ENCODE data around the gene HAUS5.
A peak's percentile ranks its signal among the peaks of the same experiment; 100 is the strongest.
"Not testable (repeated sequence)": the region's sequence is repeated elsewhere in the genome, so short reads cannot be mapped to it uniquely, and the experiment has no call there.

HAUS5 gene

DNA sequence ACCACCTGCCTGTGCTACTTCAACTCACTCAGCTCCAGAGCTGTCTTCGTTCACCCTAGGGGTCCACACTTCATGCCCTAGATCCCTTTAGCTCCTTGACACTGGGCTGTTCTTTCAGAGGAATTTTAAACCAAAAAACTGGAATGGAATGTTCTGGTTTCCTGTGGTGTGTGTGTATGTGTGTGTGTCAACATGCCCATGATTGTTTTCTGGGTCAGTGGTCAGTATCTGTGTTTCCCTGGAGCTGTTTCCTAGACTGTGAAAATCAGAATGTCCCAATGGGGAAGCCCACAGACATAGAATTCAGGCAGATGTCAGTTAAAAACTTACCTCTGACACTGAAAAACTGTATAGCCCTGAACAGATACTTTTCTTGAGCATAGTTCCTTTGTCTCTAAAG is 25.2 kb upstream of the HAUS5 start:
- H2AFZ ChIP-seq (ENCODE audit: insufficient read depth, low read length, poor library complexity): no peak overlapping the region
- no peak overlapping the region for H4K91ac ChIP-seq (ENCODE audit: low read depth, low read length)
- H3K18ac ChIP-seq (ENCODE audit: low read length): no peak overlapping the region
- H3K27ac ChIP-seq (ENCODE audit: low read depth, low read length): no peak overlapping the region
- H3K4ac ChIP-seq (ENCODE audit: low read depth, low read length): no peak overlapping the region
- H4K8ac ChIP-seq (ENCODE audit: low read depth, low read length): no peak overlapping the region
- H3K9me3 ChIP-seq (ENCODE audit: insufficient read depth, low read depth, low read length): peaks cover 5% of the 10 kb centered on the region
- H2AK5ac ChIP-seq (ENCODE audit: low read length): no peak overlapping the region
- no peak overlapping the region for H4K12ac ChIP-seq (ENCODE audit: low read depth, low read length)
- H3K4me3 ChIP-seq (ENCODE audit: low read depth, low read length): no peak overlapping the region
- no CpG with 5 or more reads among the region's 1 CpG for WGBS (ENCODE audit: extremely low coverage, insufficient coverage, insufficient read length)
- H2BK5ac ChIP-seq (ENCODE audit: low read depth, low read length, poor library complexity): no peak overlapping the region
- H3K27me3 ChIP-seq (ENCODE audit: insufficient read depth, low read length): no peaks in the 10 kb centered on the region
- H3K23ac ChIP-seq (ENCODE audit: low read length): no peak overlapping the region
- no peak overlapping the region for H2BK12ac ChIP-seq (ENCODE audit: low read length)
- no peak overlapping the region for H3K9ac ChIP-seq (ENCODE audit: low read length)
- no peaks in the 10 kb centered on the region for H3K36me3 ChIP-seq (ENCODE audit: control insufficient read depth in 1 of 2, insufficient read depth in 2 of 2, low read length in 2 of 2)
- no peak overlapping the region for H2BK120ac ChIP-seq (ENCODE audit: insufficient read depth, low read length, poor library complexity)
- no peaks in the 10 kb centered on the region for H3K79me2 ChIP-seq (ENCODE audit: control insufficient read depth, insufficient read depth, low read length, poor library complexity)
- H3K79me1 ChIP-seq (ENCODE audit: low read length): no peaks in the 10 kb centered on the region
- H3K4me2 ChIP-seq (ENCODE audit: low read length): no peak overlapping the region
- no peaks in the 10 kb centered on the region for H3K4me1 ChIP-seq (ENCODE audit: control insufficient read depth in 1 of 2, insufficient read depth in 2 of 2, low read length in 2 of 2)
- DNase-seq: no peak
- H3K14ac ChIP-seq (ENCODE audit: low read length): no peak overlapping the region

GRCh38 chr19:35590875-35591274 is 21.7 kb upstream of the HAUS5 start:
- Histone ChIP-seq H3K9ac (ENCODE audit: low read length) (no peak overlapping the region), H3K9me3 (ENCODE audit: insufficient read depth, low read depth, low read length) (peaks cover 4% of the 10 kb centered on the region), H2AK5ac (ENCODE audit: low read length) (no peak overlapping the region), H3K4ac (ENCODE audit: low read depth, low read length) (no peak overlapping the region), H2BK12ac (ENCODE audit: low read length) (no peak overlapping the region), H3K4me1 (ENCODE audit: control insufficient read depth in 1 of 2, insufficient read depth in 2 of 2, low read length in 2 of 2) (no peaks in the 10 kb centered on the region), H3K27ac (ENCODE audit: low read depth, low read length) (no peak overlapping the region), H3K79me2 (ENCODE audit: control insufficient read depth, insufficient read depth, low read length, poor library complexity) (no peaks in the 10 kb centered on the region), H2AFZ (ENCODE audit: insufficient read depth, low read length, poor library complexity) (no peak overlapping the region), H3K4me3 (ENCODE audit: low read depth, low read length) (no peak overlapping the region), H2BK5ac (ENCODE audit: low read depth, low read length, poor library complexity) (no peak overlapping the region), H4K8ac (ENCODE audit: low read depth, low read length) (no peak overlapping the region), H3K23ac (ENCODE audit: low read length) (no peak overlapping the region), H2BK120ac (ENCODE audit: insufficient read depth, low read length, poor library complexity) (no peak overlapping the region), H3K14ac (ENCODE audit: low read length) (no peak overlapping the region), H4K91ac (ENCODE audit: low read depth, low read length) (no peak overlapping the region), H3K27me3 (ENCODE audit: insufficient read depth, low read length) (no peaks in the 10 kb centered on the region), H4K12ac (ENCODE audit: low read depth, low read length) (no peak overlapping the region), H3K4me2 (ENCODE audit: low read length) (no peak overlapping the region), H3K79me1 (ENCODE audit: low read length) (no peaks in the 10 kb centered on the region), H3K36me3 (ENCODE audit: control insufficient read depth in 1 of 2, insufficient read depth in 2 of 2, low read length in 2 of 2) (no peaks in the 10 kb centered on the region), H3K18ac (ENCODE audit: low read length) (no peak overlapping the region)
- DNase-seq: no peak
- no CpG with 5 or more reads among the region's 3 CpGs for WGBS (ENCODE audit: extremely low coverage, insufficient coverage, insufficient read length)

GRCh38 chr19:35592226-35592625 is 20.3 kb upstream of the HAUS5 start:
- Histone ChIP-seq H3K36me3 (ENCODE audit: control insufficient read depth in 1 of 2, insufficient read depth in 2 of 2, low read length in 2 of 2) (no peaks in the 10 kb centered on the region), H3K4me2 (ENCODE audit: low read length) (no peak overlapping the region), H3K9me3 (ENCODE audit: insufficient read depth, low read depth, low read length) (no peaks in the 10 kb centered on the region), H3K4me3 (ENCODE audit: low read depth, low read length) (no peak overlapping the region), H3K4me1 (ENCODE audit: control insufficient read depth in 1 of 2, insufficient read depth in 2 of 2, low read length in 2 of 2) (no peaks in the 10 kb centered on the region), H3K18ac (ENCODE audit: low read length) (no peak overlapping the region), H3K27ac (ENCODE audit: low read depth, low read length) (no peak overlapping the region), H3K9ac (ENCODE audit: low read length) (no peak overlapping the region), H2AK5ac (ENCODE audit: low read length) (no peak overlapping the region), H4K8ac (ENCODE audit: low read depth, low read length) (no peak overlapping the region), H3K4ac (ENCODE audit: low read depth, low read length) (no peak overlapping the region), H3K27me3 (ENCODE audit: insufficient read depth, low read length) (no peaks in the 10 kb centered on the region), H2AFZ (ENCODE audit: insufficient read depth, low read length, poor library complexity) (no peak overlapping the region), H3K14ac (ENCODE audit: low read length) (no peak overlapping the region), H3K79me2 (ENCODE audit: control insufficient read depth, insufficient read depth, low read length, poor library complexity) (no peaks in the 10 kb centered on the region), H3K79me1 (ENCODE audit: low read length) (no peaks in the 10 kb centered on the region), H3K23ac (ENCODE audit: low read length) (no peak overlapping the region), H4K12ac (ENCODE audit: low read depth, low read length) (no peak overlapping the region), H2BK120ac (ENCODE audit: insufficient read depth, low read length, poor library complexity) (no peak overlapping the region), H4K91ac (ENCODE audit: low read depth, low read length) (no peak overlapping the region), H2BK12ac (ENCODE audit: low read length) (no peak overlapping the region), H2BK5ac (ENCODE audit: low read depth, low read length, poor library complexity) (no peak overlapping the region)
- peak in 1 of 2 donors; percentile 49 for DNase-seq
- WGBS (ENCODE audit: extremely low coverage, insufficient coverage, insufficient read length): no CpG with 5 or more reads among the region's 8 CpGs

GRCh38 chr19:35595026-35595425 is 17.5 kb upstream of the HAUS5 start:
- not testable (repeated sequence) for H3K4me1 ChIP-seq (ENCODE audit: control insufficient read depth in 1 of 2, insufficient read depth in 2 of 2, low read length in 2 of 2); H4K12ac ChIP-seq (ENCODE audit: low read depth, low read length); H3K79me1 ChIP-seq (ENCODE audit: low read length); H3K18ac ChIP-seq (ENCODE audit: low read length); H3K23ac ChIP-seq (ENCODE audit: low read length); H3K4ac ChIP-seq (ENCODE audit: low read depth, low read length); H3K4me2 ChIP-seq (ENCODE audit: low read length); H3K27me3 ChIP-seq (ENCODE audit: insufficient read depth, low read length); H3K9ac ChIP-seq (ENCODE audit: low read length); H4K8ac ChIP-seq (ENCODE audit: low read depth, low read length); H2BK120ac ChIP-seq (ENCODE audit: insufficient read depth, low read length, poor library complexity); H2AK5ac ChIP-seq (ENCODE audit: low read length); H2BK12ac ChIP-seq (ENCODE audit: low read length); H3K14ac ChIP-seq (ENCODE audit: low read length); DNase-seq; H3K36me3 ChIP-seq (ENCODE audit: control insufficient read depth in 1 of 2, insufficient read depth in 2 of 2, low read length in 2 of 2); H4K91ac ChIP-seq (ENCODE audit: low read depth, low read length); H2BK5ac ChIP-seq (ENCODE audit: low read depth, low read length, poor library complexity); H3K4me3 ChIP-seq (ENCODE audit: low read depth, low read length); H3K79me2 ChIP-seq (ENCODE audit: control insufficient read depth, insufficient read depth, low read length, poor library complexity); H3K9me3 ChIP-seq (ENCODE audit: insufficient read depth, low read depth, low read length); H2AFZ ChIP-seq (ENCODE audit: insufficient read depth, low read length, poor library complexity); H3K27ac ChIP-seq (ENCODE audit: low read depth, low read length)
- whole genome bisulfite sequencing (ENCODE audit: extremely low coverage, insufficient coverage, insufficient read length): no CpG with 5 or more reads among the region's 3 CpGs
